NCI-H526 (cell line): Measurements from ENCODE around the gene CXCL14.

Experiments used
- DNase-seq, 2 experiments: peaks; one replicate each; lab custom pipeline; 2025; lab: John Stamatoyannopoulos, UW

The CXCL14 gene, protein sequence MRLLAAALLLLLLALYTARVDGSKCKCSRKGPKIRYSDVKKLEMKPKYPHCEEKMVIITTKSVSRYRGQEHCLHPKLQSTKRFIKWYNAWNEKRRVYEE

GRCh38 chr5:135578685-135579341, at the start of gene CXCL14:
TSS of gene CXCL14 (minus strand) at chr5:135578991. CDS start at chr5:135578778, 213 bp downstream.
- peak in 1 of 2 experiments; percentile 15 for DNase-seq

DNA sequence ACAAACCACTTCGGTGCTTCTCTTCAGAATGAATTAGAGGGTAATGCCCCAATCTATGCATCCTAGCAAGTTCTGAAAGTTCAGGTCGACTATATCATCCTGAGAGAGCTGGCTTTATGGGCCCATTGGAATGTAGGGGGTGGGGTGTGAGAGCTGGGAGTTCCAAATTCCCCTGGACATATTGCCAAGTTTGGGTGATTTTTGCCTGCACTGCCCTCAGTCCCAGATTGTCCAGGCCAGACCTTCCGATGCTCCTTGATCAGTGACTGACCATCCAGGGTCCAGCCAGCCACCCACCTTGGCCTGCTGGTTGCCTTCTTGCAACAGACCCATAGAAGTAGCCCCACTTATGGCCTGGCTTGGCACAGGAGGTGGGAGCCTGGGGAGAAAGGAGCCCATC, 47.8 kb upstream of the CXCL14 start:
- no peak for DNase-seq

DNA sequence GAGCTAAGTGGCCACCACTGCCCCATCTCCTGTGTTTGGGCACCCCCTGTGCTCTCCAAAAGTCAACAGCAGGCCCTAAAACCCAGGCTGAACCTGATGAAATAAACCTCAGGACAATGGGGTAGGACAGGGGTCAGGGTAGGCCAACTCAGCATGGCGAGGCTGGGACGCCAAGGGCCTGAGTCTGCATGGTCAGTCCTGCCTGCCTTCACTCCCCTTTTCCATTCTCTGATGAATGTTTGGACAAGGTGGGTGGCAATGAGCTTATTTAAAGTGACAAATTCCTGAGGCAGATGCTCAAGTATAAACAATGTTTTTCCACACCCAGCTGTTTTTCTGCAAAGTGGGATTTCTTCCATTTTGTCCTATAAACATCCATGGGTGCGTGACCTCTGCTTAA, 47.2 kb upstream of the CXCL14 start:
- DNase-seq, result no peak

- DNase-seq, result no peak
These were observed 46.7 kb upstream of the CXCL14 start for GRCh38 chr5:135625486-135625885.

DNA sequence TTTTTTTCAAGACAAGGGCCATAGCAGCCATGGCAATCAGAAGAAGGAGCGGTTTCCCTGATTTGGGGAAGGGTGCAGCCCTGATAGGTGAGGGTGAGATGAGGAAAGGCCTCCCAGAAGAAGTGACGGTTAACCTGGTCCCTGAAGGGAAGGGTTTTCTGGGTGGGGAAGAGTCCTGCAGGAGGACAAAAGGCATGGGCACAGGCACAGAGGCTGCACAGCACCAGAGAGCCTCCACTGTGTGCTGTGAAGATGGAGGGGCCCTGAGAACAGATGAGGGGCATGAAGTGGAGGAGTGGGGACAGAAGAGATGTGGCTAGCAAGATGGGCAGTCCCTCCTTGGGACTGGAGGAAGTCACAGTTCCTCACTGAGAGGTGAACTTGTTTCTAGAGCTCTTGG, 46.3 kb upstream of the CXCL14 start:
- no peak for DNase-seq

DNA sequence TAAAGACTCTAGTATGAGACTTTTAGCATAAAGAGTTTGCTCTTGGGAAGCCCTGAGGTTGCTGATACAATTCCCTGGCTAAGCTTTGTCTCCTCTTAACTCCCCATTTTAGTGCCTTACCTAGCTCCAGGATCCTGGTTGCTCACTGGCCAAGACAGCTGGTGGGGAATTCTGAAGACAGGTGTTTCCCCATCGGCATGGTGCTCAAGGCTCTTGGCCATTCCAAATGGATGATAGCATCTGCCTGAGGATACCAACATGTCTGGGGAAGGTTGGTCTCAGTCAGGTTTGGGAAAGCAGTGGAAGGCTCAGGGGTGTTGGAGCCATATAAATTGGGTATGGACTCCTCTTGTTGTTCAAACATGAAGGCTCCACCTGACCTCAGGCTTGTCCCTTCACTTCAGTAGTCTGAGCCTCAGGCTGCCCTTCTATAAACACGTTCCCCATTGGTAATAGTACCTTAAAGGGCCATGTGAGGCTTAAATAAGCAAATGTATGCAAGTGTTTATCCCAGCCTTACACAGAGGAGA, 44.5 kb upstream of the CXCL14 start:
- no peak for DNase-seq

- peak; percentile 53 to 57 for DNase-seq
These were observed 36.9 kb upstream of the CXCL14 start for GRCh38 chr5:135615581-135616260.

- peak in 1 of 2 experiments; percentile 16 for DNase-seq
These were observed 36.4 kb upstream of the CXCL14 start for GRCh38 chr5:135615171-135615570.

DNA sequence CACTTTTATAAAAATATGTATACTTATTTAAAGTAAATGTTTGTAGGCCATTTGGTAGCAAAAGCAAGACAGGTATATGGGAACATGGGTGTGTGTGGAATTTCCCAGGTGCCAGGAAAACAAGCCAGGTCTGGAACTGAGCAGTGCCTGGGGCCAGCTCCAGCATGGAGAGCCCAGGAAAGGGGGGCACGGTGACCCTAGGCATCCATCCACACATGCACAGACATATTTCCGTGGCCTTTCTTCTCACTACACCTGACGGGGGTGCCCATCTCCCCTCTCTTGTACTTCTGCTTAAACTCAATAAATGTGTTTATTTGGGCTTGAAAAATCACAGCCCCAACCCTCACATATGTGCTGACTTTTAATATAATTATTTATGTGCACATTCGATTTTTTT, 31.2 kb upstream of the CXCL14 start:
- no peak for DNase-seq

DNA sequence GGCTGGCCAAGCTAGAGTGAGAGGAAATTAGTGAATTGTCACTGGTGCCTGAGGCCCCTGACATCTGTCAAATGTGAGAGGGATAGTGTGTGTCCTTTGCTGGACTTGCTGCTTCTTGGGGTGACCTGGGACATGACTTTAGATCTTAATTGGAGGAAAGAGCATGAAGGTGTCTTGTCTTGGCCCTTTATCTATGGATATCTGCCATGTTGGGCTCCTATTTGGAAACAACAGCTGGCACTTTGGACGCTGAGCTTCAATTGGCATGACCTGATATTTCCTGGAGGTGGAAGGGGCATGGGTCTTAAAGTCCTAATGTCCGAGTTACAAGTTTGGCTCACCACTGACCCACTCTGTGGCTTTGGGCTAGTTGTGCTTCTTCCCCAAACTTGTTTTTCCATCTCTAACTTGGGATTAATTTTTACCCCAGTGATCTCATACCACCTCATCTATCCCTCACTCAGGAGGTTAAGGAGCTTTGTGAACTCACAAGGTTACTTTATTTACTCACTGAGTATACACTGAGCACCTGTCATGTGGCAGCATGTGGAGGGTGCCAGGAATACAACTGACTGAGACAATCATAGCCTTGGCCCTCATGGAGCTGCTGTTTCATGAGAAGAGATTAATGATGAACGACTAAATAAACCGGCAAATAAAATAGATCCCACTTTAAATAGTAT, 30.1 kb upstream of the CXCL14 start:
- DNase-seq, result no peak

- DNase-seq, result no peak
These were observed 29.6 kb upstream of the CXCL14 start for GRCh38 chr5:135608361-135608760.

DNA sequence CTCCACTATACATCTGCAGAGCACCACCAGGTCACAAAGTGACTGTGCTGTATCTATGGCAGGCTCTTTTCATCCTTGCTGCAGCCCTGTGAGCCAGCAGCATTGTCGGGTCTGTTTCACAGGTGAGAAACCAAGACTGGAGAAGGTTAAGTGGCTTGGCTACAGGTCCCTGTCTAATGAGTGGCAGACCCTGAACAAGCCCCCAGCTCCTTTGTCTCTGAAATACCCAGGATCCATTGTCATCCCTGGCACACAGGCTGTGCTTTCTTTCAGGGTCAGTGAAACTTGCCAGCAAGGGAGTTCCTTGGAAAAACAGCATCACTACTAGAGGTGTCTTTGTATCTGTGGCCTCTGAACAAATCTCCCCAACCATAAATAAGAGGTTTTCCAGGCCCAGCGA, 27.6 kb upstream of the CXCL14 start:
- DNase-seq, result no peak

DNA sequence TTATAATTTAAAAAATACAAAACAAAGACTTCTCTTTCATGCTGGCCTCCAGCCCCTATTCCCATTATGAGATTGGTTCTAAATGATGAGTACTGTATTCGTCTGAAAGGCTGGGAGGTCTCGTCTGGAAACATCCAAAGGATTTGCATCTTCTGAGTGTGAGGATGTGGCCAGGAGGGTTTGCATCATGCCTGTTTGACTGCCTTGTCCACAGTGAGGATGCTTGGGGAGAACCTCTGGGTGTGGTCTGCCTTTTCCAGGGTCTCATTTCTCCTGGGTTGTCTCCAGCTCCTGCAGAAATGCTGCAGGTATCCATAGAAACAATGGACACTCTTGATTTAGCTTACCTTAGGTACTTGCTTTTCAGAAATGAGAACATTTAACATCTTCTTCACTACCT, 26.4 kb upstream of the CXCL14 start:
- DNase-seq, result no peak

GRCh38 chr5:135604056-135604455, 25.3 kb upstream of the CXCL14 start:
- DNase-seq, result no peak

DNA sequence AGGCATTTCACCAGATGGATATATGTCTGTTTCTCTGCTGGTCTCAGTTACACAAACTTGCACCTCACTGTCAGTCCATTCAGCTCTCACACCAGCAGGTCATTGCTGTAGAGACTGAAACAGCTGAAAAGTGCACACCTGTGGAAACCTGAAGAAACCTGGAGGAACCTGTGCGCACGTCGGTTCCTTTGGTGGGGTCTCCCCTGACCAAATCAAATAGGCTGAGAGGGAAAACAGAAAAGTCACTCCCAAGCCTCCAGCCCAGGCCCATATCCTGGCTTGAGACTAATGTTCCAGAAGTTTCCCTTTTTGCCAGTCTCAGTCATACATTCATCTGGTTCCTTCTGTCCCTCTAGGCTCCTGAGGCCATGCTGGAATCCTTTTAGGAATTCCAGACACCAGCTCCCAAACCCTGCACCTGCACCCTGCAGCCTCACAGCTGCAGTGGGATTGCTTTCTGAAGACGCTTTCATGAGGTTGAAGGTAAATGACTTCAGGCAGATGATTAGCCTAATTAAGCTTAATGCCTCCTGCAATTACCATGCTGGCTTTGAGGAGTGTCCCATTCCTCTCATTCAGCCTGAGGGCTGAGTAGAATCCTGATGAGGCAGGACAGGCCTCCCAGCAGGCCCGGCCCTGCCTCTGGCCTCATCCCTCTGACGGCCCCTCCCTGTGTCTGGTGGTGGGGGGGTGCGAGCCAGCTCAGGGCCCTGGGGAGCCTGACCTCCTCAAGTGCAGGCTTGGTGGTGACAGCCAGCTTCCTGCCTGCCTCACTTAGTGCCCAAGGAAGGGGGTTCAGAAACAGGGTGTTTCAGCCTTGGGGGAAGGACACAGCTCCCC, 24.3 kb upstream of the CXCL14 start:
- no peak for DNase-seq

DNA sequence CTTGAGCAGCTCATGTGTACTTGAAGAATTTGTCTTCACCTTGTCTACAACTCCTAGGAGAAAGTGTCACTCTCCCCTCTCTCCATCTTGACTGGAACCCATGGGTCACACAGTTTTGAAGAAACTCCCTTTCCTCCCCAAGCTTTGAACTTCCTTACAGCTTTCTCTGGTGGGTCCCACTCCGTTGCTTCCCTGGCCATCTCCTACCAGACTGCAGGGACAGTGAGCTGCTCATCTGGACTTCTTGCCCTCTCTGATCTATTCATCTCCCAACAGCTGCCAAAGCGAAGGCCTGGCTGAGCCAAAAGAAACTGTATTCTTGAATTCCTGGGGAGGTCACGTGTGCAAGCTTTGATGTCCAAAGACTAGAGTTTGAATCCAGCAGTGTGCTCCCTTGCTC, 22.7 kb upstream of the CXCL14 start:
- no peak for DNase-seq

- no peak for DNase-seq
These were observed 22.2 kb upstream of the CXCL14 start for GRCh38 chr5:135600971-135601381.

GRCh38 chr5:135600152-135600570, 21.4 kb upstream of the CXCL14 start:
- no peak for DNase-seq

DNA sequence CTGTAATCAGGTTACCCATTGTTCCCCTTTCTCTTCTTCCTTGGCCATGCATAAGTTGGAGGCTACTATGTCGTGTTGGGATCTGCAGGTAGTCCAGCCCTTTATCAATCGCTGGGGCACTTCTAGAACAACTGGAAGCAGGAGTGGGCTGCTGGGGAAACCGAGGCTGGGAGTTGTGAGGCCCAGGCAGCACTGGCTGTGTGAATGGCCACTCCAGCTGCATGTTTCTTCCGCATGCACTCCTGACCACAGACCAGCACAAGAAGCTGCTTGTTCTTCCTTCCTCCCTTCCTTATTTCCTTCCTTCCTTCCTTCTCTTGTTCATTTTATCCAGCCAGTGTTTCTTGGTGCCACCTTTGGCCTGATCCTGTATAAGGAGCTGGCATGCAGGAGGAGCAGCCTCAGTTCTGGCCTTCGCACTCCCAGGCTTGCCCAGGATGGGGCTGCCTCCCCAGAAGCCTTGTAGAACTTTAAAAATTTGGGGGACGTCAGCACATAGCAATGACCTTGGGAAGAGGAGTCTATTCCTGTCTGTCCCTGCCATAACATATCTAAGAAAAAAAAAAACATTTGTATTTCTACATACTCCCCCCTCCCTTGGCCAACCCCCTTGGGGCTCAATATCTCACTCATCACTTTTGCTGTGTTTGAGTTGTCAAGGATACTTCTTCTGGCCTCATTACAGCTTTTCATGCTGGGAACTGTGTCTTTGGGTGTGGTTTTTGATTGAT, 20.8 kb upstream of the CXCL14 start:
- DNase-seq, result no peak

DNA sequence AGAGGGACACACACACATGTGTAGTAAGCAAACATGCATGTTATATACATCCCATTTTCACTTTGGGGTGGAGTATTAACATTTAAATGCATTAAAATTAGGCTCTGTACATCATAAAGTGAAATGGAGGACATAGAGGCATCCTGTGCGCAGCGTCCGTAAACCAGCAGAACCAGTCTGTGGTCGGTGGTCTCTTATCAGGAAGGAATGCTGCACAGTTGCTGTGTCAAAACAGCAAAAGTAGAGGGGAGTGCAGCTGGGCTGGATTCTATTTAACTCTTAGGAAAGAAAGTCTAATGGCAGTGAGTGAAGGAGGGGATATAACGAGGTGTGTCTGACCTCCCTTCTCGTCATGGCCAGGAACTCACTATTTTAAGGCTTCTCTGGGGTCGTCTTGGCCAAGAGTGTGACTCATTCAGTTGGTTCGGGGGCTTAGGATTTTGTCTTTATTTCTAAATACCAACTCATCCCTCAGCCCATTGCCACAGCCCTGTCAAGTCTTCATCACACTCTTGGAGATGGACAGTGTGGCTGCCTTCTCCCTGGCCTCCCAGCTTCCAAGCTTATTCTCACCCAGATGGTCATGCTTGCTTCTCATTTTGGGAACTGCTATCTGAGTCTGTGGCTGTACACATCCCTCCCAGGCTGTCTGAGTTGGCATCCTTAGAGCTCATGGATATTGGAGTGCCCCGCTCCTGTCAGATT, 20.1 kb upstream of the CXCL14 start:
- DNase-seq, result peak in 1 of 2 experiments; percentile 4
